CD4-positive, alpha-beta T cell treated with Interleukin-10 for 1 hour (primary cell): Measurements from ENCODE around the gene B3GNT4.
"Not testable (repeated sequence)": the region's sequence is repeated elsewhere in the genome, so short reads cannot be mapped to it uniquely, and the experiment has no call there.

Source experiments
- DNase-seq: peaks from one replicate; pipeline ENCODE4 v3.0.0-alpha.2; 2020

B3GNT4 gene

GRCh38 chr12:122203301-122204166 is at the start of gene B3GNT4:
B3GNT4 (plus strand) TSS chr12:122203709; CDS start chr12:122204619, 910 bp downstream.
- DNase-seq, result peak; percentile 77

GRCh38 chr12:122155705-122156104 is 47.8 kb upstream of the B3GNT4 start:
- DNase-seq, result no peak

GRCh38 chr12:122158700-122159285 is 44.7 kb upstream of the B3GNT4 start:
- DNase-seq, result no peak

GRCh38 chr12:122159882-122160281 is 43.6 kb upstream of the B3GNT4 start:
- DNase-seq, result no peak

GRCh38 chr12:122160761-122161160 is 42.7 kb upstream of the B3GNT4 start:
- no peak for DNase-seq

- peak; percentile 46 for DNase-seq
Measured at GRCh38 chr12:122161682-122162081, 41.8 kb upstream of the B3GNT4 start.

- no peak for DNase-seq
Measured at GRCh38 chr12:122162976-122163375, 40.5 kb upstream of the B3GNT4 start.

GRCh38 chr12:122166422-122167349 is 36.8 kb upstream of the B3GNT4 start:
- peak; percentile 26 for DNase-seq

GRCh38 chr12:122167356-122167925 is 36.1 kb upstream of the B3GNT4 start:
- no peak for DNase-seq

- DNase-seq, result no peak
Measured at GRCh38 chr12:122168492-122168891, 35.0 kb upstream of the B3GNT4 start.

GRCh38 chr12:122171399-122171798 is 32.1 kb upstream of the B3GNT4 start:
- no peak for DNase-seq

- DNase-seq, result no peak
Measured at GRCh38 chr12:122172262-122172939, 31.1 kb upstream of the B3GNT4 start.

GRCh38 chr12:122174155-122174845 is 29.2 kb upstream of the B3GNT4 start, which contains the start of gene IL31:
IL31 (minus strand) TSS chr12:122174221; CDS start chr12:122174172, 49 bp downstream.
- no peak for DNase-seq

GRCh38 chr12:122176473-122176872 is 27.0 kb upstream of the B3GNT4 start:
- not testable (repeated sequence) for DNase-seq

GRCh38 chr12:122182887-122183587 is 20.5 kb upstream of the B3GNT4 start, which contains the start of gene LRRC43:
LRRC43 (plus strand) TSS chr12:122183123; CDS start chr12:122183145, 22 bp downstream.
- DNase-seq, result peak; percentile 35

GRCh38 chr12:122183588-122183940 is 19.9 kb upstream of the B3GNT4 start:
- no peak for DNase-seq

- no peak for DNase-seq
Measured at GRCh38 chr12:122184517-122184916, 19.0 kb upstream of the B3GNT4 start.

GRCh38 chr12:122185079-122185478 is 18.4 kb upstream of the B3GNT4 start:
- DNase-seq, result no peak

GRCh38 chr12:122185494-122186082 is 17.9 kb upstream of the B3GNT4 start:
- no peak for DNase-seq

GRCh38 chr12:122187466-122187865 is 16.0 kb upstream of the B3GNT4 start:
- no peak for DNase-seq
